ENCODE results near the gene ACKR2. TPM values are rescaled to one million over a fixed set of nuclear protein-coding genes. Genes with fewer than 3 reads are reported as not detected.

Gene ACKR2
- total RNA-seq, 1 donor from 2014 or later = 0.43 TPM

GRCh38 chr3:42849017-42849416, 39.8 kb downstream of the ACKR2 start:
- DNase-seq (no peak), ATAC-seq (ENCODE audit: poor library complexity) (no peak)
- intact Hi-C loops (cut with DNase I) = no loop called here

GRCh38 chr3:42850263-42850662, 41.0 kb downstream of the ACKR2 start:
- DNase-seq = no peak
- intact Hi-C loops (cut with DNase I) = no loop called here
- ATAC-seq (ENCODE audit: poor library complexity) = no peak

GRCh38 chr3:42851228-42851834, 42.1 kb downstream of the ACKR2 start:
- intact Hi-C loops (cut with DNase I) = no loop called here
- no peak for ATAC-seq (ENCODE audit: poor library complexity)
- DNase-seq = no peak

- DNase-seq = no peak
- intact Hi-C loops (cut with DNase I) = no loop called here
- no peak for ATAC-seq (ENCODE audit: poor library complexity)
Observed at GRCh38 chr3:42852441-42852840, 43.2 kb downstream of the ACKR2 start.

GRCh38 chr3:42853056-42853455, 43.8 kb downstream of the ACKR2 start:
- DNase-seq (no peak), ATAC-seq (ENCODE audit: poor library complexity) (no peak)
- intact Hi-C loops (cut with DNase I) = no loop called here

- ATAC-seq (ENCODE audit: poor library complexity) (no peak), DNase-seq (no peak)
- intact Hi-C loops (cut with DNase I) = no loop called here
Observed at GRCh38 chr3:42853739-42854302, 44.6 kb downstream of the ACKR2 start.

- no peak for ATAC-seq (ENCODE audit: poor library complexity)
- DNase-seq = no peak
- intact Hi-C loops (cut with DNase I) = no loop called here
Observed at GRCh38 chr3:42855219-42855546, 45.9 kb downstream of the ACKR2 start.

GRCh38 chr3:42855547-42856380, 46.5 kb downstream of the ACKR2 start:
- DNase-seq = no peak
- no peak for ATAC-seq (ENCODE audit: poor library complexity)
- intact Hi-C loops (cut with DNase I) = no loop called here

GRCh38 chr3:42856544-42856943, 47.3 kb downstream of the ACKR2 start:
- no peak for DNase-seq
- intact Hi-C loops (cut with DNase I) = no loop called here
- ATAC-seq (ENCODE audit: poor library complexity) = no peak

- intact Hi-C loops (cut with DNase I) = no loop called here
- ATAC-seq (ENCODE audit: poor library complexity) (no peak), DNase-seq (no peak)
Observed at GRCh38 chr3:42864321-42864950, 55.2 kb downstream of the ACKR2 start.

- DNase-seq (no peak), ATAC-seq (ENCODE audit: poor library complexity) (no peak)
- intact Hi-C loops (cut with DNase I) = no loop called here
Observed at GRCh38 chr3:42865256-42865655, 56.0 kb downstream of the ACKR2 start.

GRCh38 chr3:42867138-42867537, 57.9 kb downstream of the ACKR2 start:
- DNase-seq (no peak), ATAC-seq (ENCODE audit: poor library complexity) (no peak)
- intact Hi-C loops (cut with DNase I) = no loop called here

GRCh38 chr3:42868841-42869240, 59.6 kb downstream of the ACKR2 start:
- ATAC-seq (ENCODE audit: poor library complexity) = no peak
- intact Hi-C loops (cut with DNase I) = no loop called here
- no peak for DNase-seq

GRCh38 chr3:42871592-42872196, 62.4 kb downstream of the ACKR2 start:
- ATAC-seq (ENCODE audit: poor library complexity) (peak; percentile 77), DNase-seq (peak; percentile 55)
- intact Hi-C loops (cut with DNase I) = no loop called here

- intact Hi-C loops (cut with DNase I) = no loop called here
- no peak for DNase-seq
- ATAC-seq (ENCODE audit: poor library complexity) = no peak
Observed at GRCh38 chr3:42872718-42873117, 63.5 kb downstream of the ACKR2 start.

- ATAC-seq (ENCODE audit: poor library complexity) (no peak), DNase-seq (no peak)
- intact Hi-C loops (cut with DNase I) = no loop called here
Observed at GRCh38 chr3:42873221-42873982, 64.2 kb downstream of the ACKR2 start.

GRCh38 chr3:42874749-42875148, 65.5 kb downstream of the ACKR2 start:
- intact Hi-C loops (cut with DNase I) = no loop called here
- no peak for ATAC-seq (ENCODE audit: poor library complexity)
- DNase-seq = no peak

GRCh38 chr3:42875325-42876151, 66.3 kb downstream of the ACKR2 start, which contains the start of gene CYP8B1:
Gene CYP8B1 (minus strand): TSS chr3:42875879. CDS start chr3:42875816, 63 bp downstream.
- no peak for ATAC-seq (ENCODE audit: poor library complexity)
- intact Hi-C loops (cut with DNase I) = no loop called here

More at GRCh38 chr3:42875325-42876151, 66.3 kb downstream of the ACKR2 start, which contains the start of gene CYP8B1:
- no peak for DNase-seq

Data from Right ventricle myocardium superior (tissue), 1 donor.